GM12878 (cell line): ENCODE results near the gene ROR2.

ENCODE experiments used
- BCL11A ChIP-seq: IDR thresholded peaks from 2 replicates; pipeline ENCODE4 v1.6.1; 2011; ENCODE audit warnings: low read depth, low read length
- BHLHE40 ChIP-seq, 2 experiments: fragments of 450-650 bp in 1 of 2; IDR thresholded peaks; 2 replicates each; pipeline ENCODE4 v1.6.1; 2011 to 2017; ENCODE audit warnings: low read depth in 2 of 2, borderline replicate concordance in 1 of 2, improper control_type of control experiment in 1 of 2, low read length in 1 of 2, mild to moderate bottlenecking in 1 of 2
- CEBPB ChIP-seq, 2 experiments: fragments of 150-350 bp in 1 of 2; IDR thresholded peaks; 2 replicates each; pipeline ENCODE4 v1.6.1; 2012 to 2014; ENCODE audit warnings: low read depth in 2 of 2, low read length in 2 of 2, borderline replicate concordance in 1 of 2, inconsistent platforms in 1 of 2
- CTCF ChIP-seq, 3 experiments: IDR thresholded peaks in 2 of 3; conservative IDR thresholded peaks in 1 of 3; 2 replicates each; pipeline ENCODE4 v1.5.1; 2011; ENCODE audit warnings: low read depth in 3 of 3, low read length in 3 of 3, mild to moderate bottlenecking in 3 of 3, control low read depth in 2 of 3, moderate library complexity in 2 of 3, inconsistent platforms in 1 of 3, mixed read lengths in 1 of 3; ENCODE audit not compliant: control insufficient read depth in 2 of 3, insufficient read depth in 1 of 3; ENCODE audit errors: extremely low read depth in 1 of 3
- EGR1 ChIP-seq, 2 experiments: IDR thresholded peaks; 1 replicate in 1 of 2; 2 replicates in 1 of 2; pipeline ENCODE4 v1.6.1; 2011 to 2012; ENCODE audit warnings: low read depth in 2 of 2, low read length in 2 of 2, borderline replicate concordance in 1 of 2, mild to moderate bottlenecking in 1 of 2, moderate library complexity in 1 of 2
- ELK1 ChIP-seq: IDR thresholded peaks from 2 replicates; pipeline ENCODE4 v1.6.1; 2012; ENCODE audit warnings: low read depth, low read length, improper control_type of control experiment
- EZH2 ChIP-seq: IDR thresholded peaks from 2 replicates; pipeline ENCODE4 v1.6.1; 2012; ENCODE audit warnings: low read depth, mild to moderate bottlenecking, control low read depth, inconsistent platforms, low read length, borderline replicate concordance; ENCODE audit not compliant: control insufficient read depth
- FOXM1 ChIP-seq: IDR thresholded peaks from 2 replicates; pipeline ENCODE4 v1.6.1; 2012; ENCODE audit warnings: low read depth, mild to moderate bottlenecking, inconsistent platforms, low read length, moderate library complexity
- IRF5 ChIP-seq: fragments of 450-650 bp; IDR thresholded peaks from 2 replicates; pipeline ENCODE4 v1.6.1; 2017; ENCODE audit warnings: borderline replicate concordance
- MAX ChIP-seq: IDR thresholded peaks from 2 replicates; pipeline ENCODE4 v1.6.1; 2012; ENCODE audit warnings: low read depth, low read length, improper control_type of control experiment
- POLR2A ChIP-seq: IDR thresholded peaks from 2 replicates; pipeline ENCODE4 v1.6.1; 2011; ENCODE audit warnings: low read depth, mild to moderate bottlenecking, low read length
- SIN3A ChIP-seq: IDR thresholded peaks from 2 replicates; pipeline ENCODE4 v1.6.1; 2012; ENCODE audit warnings: low read depth, low read length, improper control_type of control experiment
- USF2 ChIP-seq: IDR thresholded peaks from 2 replicates; pipeline ENCODE4 v1.6.1; 2011; ENCODE audit warnings: low read depth, low read length, improper control_type of control experiment, borderline replicate concordance
- ZZZ3 ChIP-seq: IDR thresholded peaks from 2 replicates; pipeline ENCODE4 v1.6.1; 2011; ENCODE audit warnings: low read depth; ENCODE audit not compliant: control insufficient read depth, insufficient read length

- TF ChIP-seq CTCF (IDR thresholded peaks at IDR 0.05 in 2 of 3, conservative IDR thresholded peaks at IDR 0.05 in 1 of 3; ENCODE audit: control insufficient read depth in 2 of 3, extremely low read depth in 1 of 3, insufficient read depth in 1 of 3, low read depth in 3 of 3, low read length in 3 of 3): no peak
- TF ChIP-seq EGR1 (IDR thresholded peaks at IDR 0.05; ENCODE audit: borderline replicate concordance in 1 of 2, low read depth in 2 of 2, low read length in 2 of 2): no peak
- no peak for TF ChIP-seq ZZZ3
- TF ChIP-seq SIN3A: no peak
- TF ChIP-seq FOXM1: no peak
- TF ChIP-seq EZH2: no peak
- no peak for TF ChIP-seq BHLHE40 (IDR thresholded peaks at IDR 0.05; ENCODE audit: borderline replicate concordance in 1 of 2, low read depth in 2 of 2, low read length in 1 of 2)
- no peak for TF ChIP-seq POLR2A
- no peak for TF ChIP-seq BCL11A
- no peak for TF ChIP-seq MAX
- TF ChIP-seq IRF5: no peak
- TF ChIP-seq USF2: no peak
- TF ChIP-seq CEBPB (IDR thresholded peaks at IDR 0.05; ENCODE audit: borderline replicate concordance in 1 of 2, low read depth in 2 of 2, low read length in 2 of 2): no peak
- no peak for TF ChIP-seq ELK1
Observed at GRCh38 chr9:91843623-91844148, 106.3 kb downstream of the ROR2 start.
